MV-4-11 (cell line): Measurements from ENCODE around the gene LIN7A.

Experiments
- DNase-seq: peaks from one replicate; lab custom pipeline; 2025; lab: John Stamatoyannopoulos, UW

LIN7A gene

DNA sequence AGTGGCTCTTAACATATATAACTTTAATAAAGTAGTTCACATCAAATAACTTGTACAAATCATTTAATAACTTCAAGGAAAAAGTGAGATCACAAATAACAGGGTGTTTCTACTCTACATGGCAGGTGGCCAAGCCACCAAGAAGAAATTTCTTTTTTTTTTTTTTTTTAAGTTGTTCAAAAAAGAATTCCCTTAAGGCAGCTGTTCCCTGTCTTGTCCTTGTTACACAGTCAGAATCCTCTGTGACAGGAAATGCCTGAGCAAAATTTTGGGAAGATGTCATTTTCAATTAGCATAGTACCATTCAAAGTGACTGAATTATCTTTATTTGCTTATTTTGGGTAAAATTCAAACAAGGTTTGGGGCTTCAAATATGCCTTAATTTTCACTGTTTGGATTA lies 79.4 kb downstream of the LIN7A start:
- DNase-seq: no peak

- no peak for DNase-seq
These were observed 80.4 kb downstream of the LIN7A start for GRCh38 chr12:80857311-80857710.

GRCh38 chr12:80849337-80849736 lies 88.4 kb downstream of the LIN7A start:
- DNase-seq: no peak

DNA sequence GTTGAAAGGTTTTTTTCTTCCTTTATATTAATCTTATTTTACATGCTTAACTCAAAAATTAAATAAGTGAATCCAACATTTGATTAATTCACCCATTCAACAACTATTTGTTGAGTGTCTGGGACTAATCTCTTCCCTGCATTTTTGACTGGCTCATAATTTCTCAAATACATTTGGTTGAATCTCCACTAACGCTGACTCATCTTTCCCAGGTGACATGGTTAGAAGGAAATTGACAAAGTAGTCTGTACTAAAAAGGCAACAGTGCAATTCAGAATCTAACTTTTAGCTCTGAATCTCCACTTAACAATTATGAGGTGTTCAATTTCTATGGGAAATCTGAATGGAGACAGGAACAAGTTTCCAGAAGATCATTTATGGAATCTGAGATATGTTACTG lies 88.9 kb downstream of the LIN7A start:
- no peak for DNase-seq

DNA sequence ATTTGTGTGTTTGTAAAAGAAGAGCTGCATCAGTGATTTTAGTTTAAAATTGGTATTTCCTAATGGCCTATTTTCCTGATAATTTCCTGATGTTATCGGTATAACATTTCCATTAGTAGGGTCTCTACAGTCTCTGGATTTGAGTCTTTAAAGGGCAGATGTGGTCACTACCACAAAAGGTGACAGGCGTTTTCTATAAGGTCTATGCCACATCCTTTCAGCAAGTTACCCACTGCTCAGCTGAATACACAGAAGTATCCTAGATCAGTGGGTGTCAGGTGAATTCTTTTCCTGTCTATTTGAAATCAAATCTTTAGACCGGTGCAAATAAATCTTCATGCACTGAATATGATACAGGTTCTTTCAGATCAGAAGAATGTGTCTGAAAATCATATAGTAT lies 90.2 kb downstream of the LIN7A start:
- no peak for DNase-seq

DNA sequence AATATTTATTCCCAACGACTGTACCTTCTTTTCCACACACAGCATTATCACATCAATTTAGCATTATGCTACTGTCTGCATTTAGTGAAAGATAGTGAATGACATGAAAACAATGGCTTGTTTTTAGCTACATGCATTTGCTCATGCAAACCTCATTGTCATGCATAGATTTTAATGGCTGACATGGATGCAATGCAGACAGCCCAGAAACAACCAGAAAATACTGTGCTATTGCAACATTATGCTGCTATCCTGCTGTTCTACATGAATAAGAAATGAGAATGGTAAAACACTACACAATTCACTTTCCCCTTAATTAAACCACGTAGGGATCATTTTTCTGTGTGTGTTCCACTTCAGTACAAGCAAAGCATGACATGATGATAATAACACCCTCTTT lies 90.8 kb downstream of the LIN7A start:
- DNase-seq: no peak

DNA sequence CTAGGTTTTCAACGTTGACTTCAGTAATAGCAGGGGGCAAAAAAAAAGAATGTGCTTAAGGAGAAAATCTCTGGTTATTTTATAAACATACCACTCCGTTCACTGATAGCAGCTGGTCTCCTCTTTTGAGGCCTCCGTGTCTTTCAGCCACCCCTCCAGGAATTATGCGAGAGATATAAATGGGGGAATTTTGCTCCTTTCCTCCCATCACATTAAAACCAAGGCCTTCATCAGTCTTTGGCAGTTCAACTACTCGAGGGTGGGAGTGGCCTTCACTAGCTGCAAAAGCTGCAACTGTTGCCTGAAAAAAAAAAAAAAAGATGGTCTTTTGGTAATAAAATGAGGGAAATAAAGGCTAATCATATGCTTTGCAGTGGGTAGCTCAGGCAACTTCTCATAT lies 92.1 kb downstream of the LIN7A start:
- no peak for DNase-seq

GRCh38 chr12:80843969-80844368 lies 93.8 kb downstream of the LIN7A start:
- no peak for DNase-seq

GRCh38 chr12:80838708-80839107 lies 99.0 kb downstream of the LIN7A start:
- DNase-seq: no peak

DNA sequence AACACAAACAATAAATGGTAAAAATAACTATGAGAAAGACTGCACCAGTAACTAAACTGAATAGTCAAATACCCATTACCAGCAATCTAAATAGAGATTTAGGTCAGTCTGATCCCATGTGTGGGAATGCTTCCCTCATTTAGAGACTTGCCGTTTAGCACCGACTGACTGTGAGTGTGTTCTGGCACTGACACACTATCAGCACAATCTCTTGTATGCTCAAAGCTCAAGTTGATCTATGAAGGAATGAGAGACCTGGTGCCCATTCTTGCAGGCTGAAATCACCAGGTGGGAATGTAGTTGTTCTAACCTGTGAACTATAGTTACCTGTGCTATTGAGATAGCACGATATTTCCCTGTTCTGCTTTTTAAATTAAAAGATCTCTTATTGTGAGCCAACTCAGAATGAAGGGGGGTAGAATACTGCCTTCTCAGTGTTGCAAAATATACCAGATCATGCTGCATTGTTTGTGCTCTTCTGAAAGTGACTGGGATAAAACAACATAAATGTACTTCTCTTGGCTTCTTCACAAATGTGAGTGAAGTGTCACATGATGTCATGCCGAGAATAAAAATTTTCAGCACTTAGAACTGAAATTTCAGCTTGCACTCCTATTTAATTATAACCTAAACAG lies 99.6 kb downstream of the LIN7A start:
- no peak for DNase-seq

DNA sequence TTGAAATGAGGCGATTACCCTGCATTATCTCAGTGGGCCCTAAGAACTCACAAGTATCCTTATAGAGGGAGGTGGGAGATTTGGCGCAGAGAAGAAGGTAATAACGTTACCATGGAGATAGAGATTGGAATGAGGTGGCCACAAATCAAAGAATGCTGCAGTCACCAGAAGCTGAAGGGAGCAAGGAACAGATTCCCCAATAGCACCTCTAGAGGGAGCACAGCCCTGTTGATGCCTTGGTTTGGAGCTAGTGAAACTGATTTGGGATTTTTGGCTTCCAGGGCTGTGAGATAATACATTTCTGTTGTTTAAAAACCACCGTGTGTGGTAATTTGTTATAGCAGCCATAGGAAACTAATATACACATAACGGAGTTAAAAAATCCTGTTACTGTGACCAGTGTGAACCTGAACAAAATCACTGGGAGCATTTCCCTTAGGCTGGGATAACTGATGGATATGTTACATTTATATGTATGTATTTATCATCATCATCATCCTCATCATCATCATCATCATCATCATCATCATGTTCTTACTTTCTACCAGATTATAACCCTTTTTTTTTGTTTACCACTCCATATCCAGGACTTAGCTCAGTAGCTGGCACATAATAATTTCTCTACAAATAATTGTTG lies 100.3 kb downstream of the LIN7A start:
- DNase-seq: no peak

DNA sequence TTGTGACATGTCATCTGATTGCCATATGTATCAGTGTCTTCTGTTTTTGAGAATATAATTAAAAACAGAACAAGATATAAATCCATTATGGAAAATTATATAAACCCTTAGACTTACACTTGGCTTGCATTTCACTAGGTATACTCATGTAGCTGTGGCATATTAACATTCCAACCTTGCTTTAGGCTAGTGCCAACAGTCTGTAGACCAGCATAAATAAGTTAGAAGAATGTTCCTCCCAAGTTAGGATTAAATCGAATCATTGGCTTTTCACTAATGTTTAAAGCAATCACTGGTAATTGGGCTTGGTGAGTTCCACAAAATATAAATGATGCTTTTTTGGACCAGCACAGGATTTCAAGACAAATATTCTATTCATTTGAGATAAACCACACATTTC lies 103.0 kb downstream of the LIN7A start:
- no peak for DNase-seq

GRCh38 chr12:80830533-80831088 lies 107.1 kb downstream of the LIN7A start:
- no peak for DNase-seq

GRCh38 chr12:80829767-80830166 lies 108.0 kb downstream of the LIN7A start:
- no peak for DNase-seq

- DNase-seq: no peak
These were observed 112.2 kb downstream of the LIN7A start for GRCh38 chr12:80825506-80825905.

DNA sequence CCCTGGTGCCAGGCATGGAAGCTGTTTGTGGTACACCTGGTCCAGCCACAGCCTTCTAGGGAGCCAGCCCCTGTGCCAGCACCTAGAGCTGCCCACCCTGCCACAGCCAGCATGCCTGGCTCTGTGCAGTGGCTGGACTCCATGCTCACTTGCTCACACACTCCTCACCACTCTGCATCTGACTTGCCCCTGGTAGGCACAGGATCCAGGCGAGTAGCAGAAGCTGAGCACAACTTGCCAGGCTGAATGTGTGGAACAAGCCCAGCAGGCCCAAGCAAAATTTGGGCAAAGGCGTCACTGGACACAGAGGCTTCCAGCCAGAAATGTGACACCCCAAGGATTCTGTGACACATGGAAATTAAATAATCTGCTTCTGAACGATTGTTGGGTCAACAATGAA lies 114.3 kb downstream of the LIN7A start:
- no peak for DNase-seq

GRCh38 chr12:80821513-80822000 lies 116.2 kb downstream of the LIN7A start:
- DNase-seq: no peak

DNA sequence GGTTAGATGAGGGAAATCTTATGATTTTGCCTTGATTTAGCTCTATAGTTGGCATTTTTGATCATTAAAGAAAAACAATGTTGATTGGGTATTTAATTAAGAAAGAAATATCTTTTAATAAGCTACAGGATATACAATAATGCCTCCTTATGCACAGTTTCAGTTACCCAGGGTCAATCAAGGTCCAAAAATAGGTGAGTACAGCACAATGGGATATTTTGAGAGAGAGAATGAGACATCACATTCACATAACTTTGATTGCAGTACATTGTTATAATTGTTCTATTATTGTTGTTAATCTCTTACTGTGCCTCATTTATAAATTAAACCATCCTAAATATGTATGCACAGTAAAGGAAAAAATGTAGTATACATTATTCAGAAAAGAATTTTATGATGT lies 118.9 kb downstream of the LIN7A start:
- DNase-seq: no peak

GRCh38 chr12:80815351-80815750 lies 122.4 kb downstream of the LIN7A start:
- no peak for DNase-seq

DNA sequence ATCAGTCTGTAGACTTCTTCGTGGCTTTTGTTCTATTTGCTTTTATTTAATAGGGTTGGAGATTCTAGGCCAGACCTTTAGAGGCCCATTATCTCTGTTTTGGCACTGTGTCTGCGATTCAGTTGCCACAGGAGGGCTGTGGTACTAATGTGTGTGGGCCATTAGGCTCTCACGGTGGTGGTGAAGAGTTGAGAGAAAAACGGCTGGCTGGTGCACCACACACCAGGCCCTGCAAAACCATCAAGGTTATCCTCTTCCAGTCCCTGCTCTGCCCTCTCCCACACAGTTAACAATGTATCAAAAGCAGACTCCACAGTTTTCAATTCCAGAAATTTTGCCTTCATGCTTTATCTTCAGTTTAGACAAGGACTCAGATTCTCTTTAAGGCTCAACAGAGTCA lies 123.3 kb downstream of the LIN7A start:
- no peak for DNase-seq

DNA sequence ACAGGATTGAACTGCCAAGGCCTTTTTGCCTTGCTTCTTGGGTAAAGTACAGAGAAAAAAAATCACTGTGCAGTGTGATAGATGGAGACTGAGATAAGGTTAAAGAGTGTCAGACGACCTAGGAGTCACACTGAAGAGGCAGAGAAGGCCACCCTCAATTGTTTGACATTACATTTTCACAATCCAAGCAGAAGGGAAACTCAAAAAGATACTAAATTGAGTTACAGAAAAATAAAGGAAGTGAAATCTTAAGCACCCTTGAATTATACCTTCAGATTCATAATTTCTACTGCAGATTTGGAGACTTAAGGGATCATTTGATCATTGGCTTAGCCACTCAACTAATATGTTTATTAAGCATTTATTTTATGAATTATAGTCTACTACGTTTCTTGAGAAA lies 123.9 kb downstream of the LIN7A start:
- peak; percentile 33 for DNase-seq

GRCh38 chr12:80811957-80812708 lies 125.6 kb downstream of the LIN7A start:
- no peak for DNase-seq

GRCh38 chr12:80810874-80811273 lies 126.9 kb downstream of the LIN7A start:
- no peak for DNase-seq
